IMR-90 (cell line): ENCODE measurements around the gene RADIL. TPM values are rescaled to one million over a fixed set of nuclear protein-coding genes. Genes with fewer than 3 reads are reported as not detected.

Source experiments
- ATAC-seq: fragments of 200-7000 bp; cut with Tn5 transposase; 2 replicates; pipeline ENCODE4 v1.9.1; 2020; ENCODE audit warnings: low read depth, mild to moderate bottlenecking, moderate library complexity
- BruUV-seq: library from RNA; stranded (reverse); fragments of 400-500 nt; replicated peaks from 2 replicates; lab custom pipeline; 2021; lab: Mats Ljungman, UMichigan
- CTCF ChIA-PET: fragments of 300-600 bp; formaldehyde crosslinking; extraction: SDS; loops from one replicate; lab custom pipeline; 2021; ENCODE audit warnings: antibody characterized with exemption; lab: Yijun Ruan, JAX
- POLR2A ChIA-PET: fragments of 300-600 bp; sonication (Branson Sonifier 250); formaldehyde crosslinking; loops from one replicate; lab custom pipeline; 2022; ENCODE audit warnings: antibody characterized with exemption; ENCODE audit not compliant: unreplicated experiment; lab: Charles Lee
- DNase-seq: peaks from one replicate; pipeline ENCODE4 v3.0.0; 2013
- H2AFZ ChIP-seq: replicated peaks from 2 replicates; pipeline ENCODE3; 2013; ENCODE audit warnings: low read length, mild to moderate bottlenecking; ENCODE audit not compliant: poor library complexity
- H2AK5ac ChIP-seq: 2 replicates; pipeline ENCODE4 v1.6.1; 2013; ENCODE audit warnings: low read depth, low read length, inconsistent platforms
- H2AK9ac ChIP-seq: replicated peaks from 2 replicates; pipeline ENCODE3; 2013; ENCODE audit warnings: mild to moderate bottlenecking, low read depth, low read length, moderate library complexity; ENCODE audit not compliant: poor library complexity
- H2BK120ac ChIP-seq: 2 replicates; pipeline ENCODE4 v1.6.1; 2013; ENCODE audit warnings: low read depth, low read length, inconsistent platforms
- H2BK15ac ChIP-seq: 3 replicates; pipeline ENCODE4 v1.6.1; 2013; ENCODE audit warnings: low read depth, low read length, inconsistent platforms
- H2BK20ac ChIP-seq: 2 replicates; pipeline ENCODE4 v1.6.1; 2013; ENCODE audit warnings: low read depth, mild to moderate bottlenecking, inconsistent platforms, low read length, moderate library complexity
- H2BK5ac ChIP-seq: 2 replicates; pipeline ENCODE4 v1.6.1; 2013; ENCODE audit warnings: mild to moderate bottlenecking, low read depth, low read length, inconsistent platforms; ENCODE audit not compliant: poor library complexity, severe bottlenecking
- H3K14ac ChIP-seq: replicated peaks from 2 replicates; pipeline ENCODE4 v1.6.1; 2013; ENCODE audit warnings: low read depth, low read length, inconsistent platforms
- H3K18ac ChIP-seq: 2 replicates; pipeline ENCODE4 v1.6.1; 2013; ENCODE audit warnings: low read depth, low read length, control low read depth
- H3K23ac ChIP-seq: 2 replicates; pipeline ENCODE4 v1.6.1; 2013; ENCODE audit warnings: low read depth, low read length, inconsistent platforms
- H3K27ac ChIP-seq: 2 replicates; pipeline ENCODE4 v1.5.1; 2013; ENCODE audit warnings: mild to moderate bottlenecking, control low read depth, low read length; ENCODE audit not compliant: insufficient read depth
- H3K27me3 ChIP-seq: 2 replicates; pipeline ENCODE4 v1.6.1; 2013; ENCODE audit warnings: low read length; ENCODE audit not compliant: control insufficient read depth, insufficient read depth
- H3K36me3 ChIP-seq: 2 replicates; pipeline ENCODE4 v1.6.1; 2013; ENCODE audit warnings: low read length, mixed read lengths; ENCODE audit not compliant: control insufficient read depth, insufficient read depth
- H3K4ac ChIP-seq: 2 replicates; pipeline ENCODE4 v1.6.1; 2013; ENCODE audit warnings: low read depth, low read length, inconsistent platforms
- H3K4me1 ChIP-seq: 2 replicates; pipeline ENCODE4 v1.6.1; 2013; ENCODE audit warnings: low read length, mixed read lengths; ENCODE audit not compliant: control insufficient read depth, insufficient read depth
- H3K4me2 ChIP-seq: 2 replicates; pipeline ENCODE4 v1.6.1; 2013; ENCODE audit warnings: low read depth, mild to moderate bottlenecking, control low read depth, low read length, moderate library complexity
- H3K4me3 ChIP-seq: 2 replicates; pipeline ENCODE4 v1.5.1; 2013; ENCODE audit warnings: low read depth, mild to moderate bottlenecking, control low read depth, low read length, moderate library complexity; ENCODE audit not compliant: insufficient read depth
- H3K56ac ChIP-seq: 2 replicates; pipeline ENCODE4 v1.6.1; 2013; ENCODE audit warnings: low read length, inconsistent platforms; ENCODE audit not compliant: insufficient read depth; ENCODE audit errors: extremely low read depth
- H3K79me1 ChIP-seq, 2 experiments: 2 replicates each; pipeline ENCODE4 v1.6.1; 2013; ENCODE audit warnings: low read length in 2 of 2, inconsistent platforms in 1 of 2, low read depth in 1 of 2
- H3K9ac ChIP-seq: 2 replicates; pipeline ENCODE4 v1.6.1; 2013; ENCODE audit warnings: low read depth, low read length, control low read depth
- H3K9me1 ChIP-seq: 2 replicates; pipeline ENCODE4 v1.6.1; 2013; ENCODE audit warnings: low read length, inconsistent platforms; ENCODE audit not compliant: insufficient read depth
- H3K9me3 ChIP-seq: 2 replicates; pipeline ENCODE4 v1.6.1; 2013; ENCODE audit warnings: low read length; ENCODE audit not compliant: control insufficient read depth, insufficient read depth
- H4K20me1 ChIP-seq: 2 replicates; pipeline ENCODE4 v1.6.1; 2013; ENCODE audit warnings: low read length, inconsistent platforms; ENCODE audit not compliant: insufficient read depth
- H4K5ac ChIP-seq: 2 replicates; pipeline ENCODE4 v1.6.1; 2013; ENCODE audit warnings: mild to moderate bottlenecking, low read depth, low read length, control low read depth
- H4K8ac ChIP-seq, 2 experiments: 2 replicates each; pipeline ENCODE4 v1.6.1; 2013; ENCODE audit warnings: low read depth in 2 of 2, low read length in 2 of 2, control low read depth in 1 of 2, inconsistent platforms in 1 of 2
- H4K91ac ChIP-seq: 2 replicates; pipeline ENCODE4 v1.6.1; 2013; ENCODE audit warnings: low read depth, low read length, inconsistent platforms; ENCODE audit not compliant: insufficient read depth
- CEBPB ChIP-seq: IDR thresholded peaks from 2 replicates; pipeline ENCODE4 v1.6.1; 2012; ENCODE audit warnings: low read depth, low read length, improper control_type of control experiment
- FOS ChIP-seq: fragments of 150-350 bp; IDR thresholded peaks from 2 replicates; pipeline ENCODE4 v1.6.1; 2016; ENCODE audit warnings: low read depth, low read length
- MAFK ChIP-seq: IDR thresholded peaks from 2 replicates; pipeline ENCODE4 v1.6.1; 2012; ENCODE audit warnings: low read depth, low read length, improper control_type of control experiment
- MAZ ChIP-seq: IDR thresholded peaks from 2 replicates; pipeline ENCODE4 v1.6.1; 2012; ENCODE audit warnings: low read depth, mild to moderate bottlenecking, low read length, improper control_type of control experiment, moderate library complexity, borderline replicate concordance
- MXI1 ChIP-seq: IDR thresholded peaks from 2 replicates; pipeline ENCODE4 v1.6.1; 2012; ENCODE audit warnings: low read depth, mild to moderate bottlenecking, low read length, moderate library complexity, borderline replicate concordance
- NFE2L2 ChIP-seq: fragments of 150-350 bp; IDR thresholded peaks from 2 replicates; pipeline ENCODE4 v1.6.1; 2016; ENCODE audit warnings: low read depth, mild to moderate bottlenecking, low read length
- POLR2A ChIP-seq: IDR thresholded peaks from 2 replicates; pipeline ENCODE4 v1.6.1; 2012; ENCODE audit warnings: mild to moderate bottlenecking, low read depth, low read length
- RAD21 ChIP-seq: IDR thresholded peaks from 2 replicates; pipeline ENCODE4 v1.6.1; 2012; ENCODE audit warnings: low read length, improper control_type of control experiment
- RFX5 ChIP-seq: IDR thresholded peaks from 2 replicates; pipeline ENCODE4 v1.8.0; 2012; ENCODE audit warnings: low read depth, mild to moderate bottlenecking, low read length, moderate library complexity
- SMC3 ChIP-seq: fragments of 150-350 bp; IDR thresholded peaks from 2 replicates; pipeline ENCODE4 v1.6.1; 2016; ENCODE audit warnings: low read depth, mild to moderate bottlenecking, antibody characterized with exemption, low read length, moderate library complexity
- WGBS, 2 experiments: methylation state at CpG; one replicate each; pipeline versions ENCODE4 v1.1.5 to v1.1.7; 2013; ENCODE audit warnings: missing lambda C conversion rate in 2 of 2; ENCODE audit not compliant: insufficient read length in 1 of 2; ENCODE audit errors: extremely low coverage in 2 of 2; 5-methylcytosine and 5-hydroxymethylcytosine counted together
- dilution Hi-C: fragments of 300-500 bp; cut with HindIII; formaldehyde crosslinking; loops from one replicate; pipeline ENCODE4 v1.14.3; 2018; ENCODE audit warnings: low sequenced_read_pairs; ENCODE audit not compliant: unreplicated experiment
- in situ Hi-C: fragments of 300-500 bp; cut with MboI; formaldehyde crosslinking; loops from 3 replicates; pipeline ENCODE4 v1.14.3; 2019; ENCODE audit warnings: low sequenced_read_pairs, inconsistent platforms, mixed read lengths
- intact Hi-C: fragments of 100-400 bp; cut with micrococcal nuclease; formaldehyde crosslinking; loops from 2 replicates; pipeline ENCODE4 v1.10.0; 2022
- polyA plus RNA-seq, 3 experiments: library from polyadenylated mRNA; depleted of rRNA; stranded (reverse); fragments of >200 nt; gene quantifications; 2 replicates each; pipeline ENCODE4 v1.2.3, GENCODE V29; 2012; ENCODE audit warnings: low replicate concordance in 1 of 3
- total RNA-seq: library from RNA; depleted of rRNA; stranded (reverse); fragments of >200 nt; gene quantifications from 2 replicates; pipeline ENCODE4 v1.2.3, GENCODE V29; 2012
- TF ChIP-seq, protein P1 (sequence below): fragments of 150-350 bp; IDR thresholded peaks from 2 replicates; pipeline ENCODE4 v1.6.1; 2016; ENCODE audit warnings: low read depth, mild to moderate bottlenecking, low read length, moderate library complexity, borderline replicate concordance
- TF ChIP-seq, protein P2 (sequence below): conservative IDR thresholded peaks from 2 replicates; pipeline ENCODE4 v1.5.1; 2012; ENCODE audit warnings: mild to moderate bottlenecking, low read depth, low read length, improper control_type of control experiment
- TF ChIP-seq, protein P3 (sequence below): fragments of 150-350 bp; IDR thresholded peaks from 2 replicates; pipeline ENCODE4 v1.6.1; 2017; ENCODE audit warnings: mild to moderate bottlenecking, antibody characterized with exemption, low read length, low read depth

RADIL gene
- total and polyA plus RNA-seq, 2 of the 4 experiments (the other 2 are of a cell fraction) = 0.18 to 0.48 TPM

DNA sequence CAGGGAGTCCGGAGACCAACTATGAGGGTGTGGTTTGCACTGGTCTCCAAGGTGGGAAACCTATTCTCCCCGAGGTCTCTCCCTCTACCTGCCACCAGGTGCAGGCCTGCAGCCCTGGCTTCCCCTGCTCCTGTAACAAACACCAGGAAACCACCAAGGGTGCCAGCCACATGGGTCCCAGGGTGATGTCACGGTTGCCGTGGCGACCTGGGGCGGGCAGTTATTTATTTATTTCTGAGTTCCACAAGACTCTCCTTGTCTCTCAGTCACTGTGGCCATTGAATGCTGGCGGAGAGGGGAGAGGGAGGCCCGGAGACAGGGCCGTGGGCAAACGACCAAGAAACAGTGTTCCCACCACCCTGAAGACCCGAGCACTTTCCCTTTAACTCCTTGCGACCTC is 48.4 kb upstream of the RADIL start (continued):
- TF ChIP-seq, protein P1, sequence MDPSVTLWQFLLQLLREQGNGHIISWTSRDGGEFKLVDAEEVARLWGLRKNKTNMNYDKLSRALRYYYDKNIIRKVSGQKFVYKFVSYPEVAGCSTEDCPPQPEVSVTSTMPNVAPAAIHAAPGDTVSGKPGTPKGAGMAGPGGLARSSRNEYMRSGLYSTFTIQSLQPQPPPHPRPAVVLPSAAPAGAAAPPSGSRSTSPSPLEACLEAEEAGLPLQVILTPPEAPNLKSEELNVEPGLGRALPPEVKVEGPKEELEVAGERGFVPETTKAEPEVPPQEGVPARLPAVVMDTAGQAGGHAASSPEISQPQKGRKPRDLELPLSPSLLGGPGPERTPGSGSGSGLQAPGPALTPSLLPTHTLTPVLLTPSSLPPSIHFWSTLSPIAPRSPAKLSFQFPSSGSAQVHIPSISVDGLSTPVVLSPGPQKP = no peak

DNA sequence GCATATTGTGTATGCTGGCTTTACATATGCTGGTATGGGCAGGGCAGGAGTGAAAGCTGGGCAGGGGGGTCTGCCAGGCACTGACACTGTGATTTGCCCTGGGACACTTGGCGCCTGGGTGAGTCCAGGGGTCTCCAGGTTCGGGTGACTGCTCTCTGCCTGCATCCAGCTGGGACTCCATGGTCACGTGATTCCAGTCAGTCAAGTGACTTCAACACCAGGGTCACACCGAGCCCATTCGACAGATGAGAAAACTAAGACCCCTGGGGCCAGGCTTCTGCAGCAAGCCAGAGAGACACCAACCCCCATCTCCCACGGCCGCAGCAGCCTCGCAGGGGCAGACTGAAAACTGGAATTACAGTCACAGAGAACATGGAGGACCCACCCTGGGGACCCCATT is 45.5 kb upstream of the RADIL start:
- Histone ChIP-seq H3K4me1 (no peaks in the 10 kb centered on the region), H3K4ac (no peak overlapping the region), H3K27me3 (no peaks in the 10 kb centered on the region; the same call in 1 of the 2 replicates), H2AK9ac (no peak overlapping the region), H3K9ac (no peak overlapping the region), H2AFZ (no peak overlapping the region), H3K27ac (no peak overlapping the region), H2BK5ac (no peak overlapping the region), H3K4me2 (no peak overlapping the region), H3K23ac (no peak overlapping the region), H4K8ac (no peak overlapping the region), H3K36me3 (no peaks in the 10 kb centered on the region), H2BK120ac (no peak overlapping the region), H3K14ac (no peak overlapping the region), H2BK20ac (no peak overlapping the region), H3K4me3 (no peak overlapping the region), H2AK5ac (no peak overlapping the region), H3K9me1 (no peaks in the 10 kb centered on the region), H2BK15ac (no peak overlapping the region), H4K91ac (no peak overlapping the region), H3K79me1 (no peaks in the 10 kb centered on the region), H4K5ac (no peak overlapping the region), H3K56ac (no peak overlapping the region), H3K18ac (no peak overlapping the region), H4K20me1 (no peaks in the 10 kb centered on the region), H3K9me3 (no peaks in the 10 kb centered on the region)
- BruUV-seq = no TSS peak
- intact Hi-C loops = no loop called here
- ATAC-seq (no peak), DNase-seq (no peak)
- CTCF ChIA-PET = no interaction called here
- in situ Hi-C loops = no loop called here
- dilution Hi-C loops = no loop called here
- POLR2A ChIA-PET = no interaction called here
- 80% methylated on average over 2 of the region's 8 CpGs; no CpG with 5 or more reads in 1 of the 2 experiments for WGBS, 2 experiments
- TF ChIP-seq RFX5 = no peak
- TF ChIP-seq NFE2L2 = no peak
- TF ChIP-seq RAD21 = no peak
- no peak for TF ChIP-seq MXI1
- TF ChIP-seq FOS = no peak
- TF ChIP-seq, protein P2, sequence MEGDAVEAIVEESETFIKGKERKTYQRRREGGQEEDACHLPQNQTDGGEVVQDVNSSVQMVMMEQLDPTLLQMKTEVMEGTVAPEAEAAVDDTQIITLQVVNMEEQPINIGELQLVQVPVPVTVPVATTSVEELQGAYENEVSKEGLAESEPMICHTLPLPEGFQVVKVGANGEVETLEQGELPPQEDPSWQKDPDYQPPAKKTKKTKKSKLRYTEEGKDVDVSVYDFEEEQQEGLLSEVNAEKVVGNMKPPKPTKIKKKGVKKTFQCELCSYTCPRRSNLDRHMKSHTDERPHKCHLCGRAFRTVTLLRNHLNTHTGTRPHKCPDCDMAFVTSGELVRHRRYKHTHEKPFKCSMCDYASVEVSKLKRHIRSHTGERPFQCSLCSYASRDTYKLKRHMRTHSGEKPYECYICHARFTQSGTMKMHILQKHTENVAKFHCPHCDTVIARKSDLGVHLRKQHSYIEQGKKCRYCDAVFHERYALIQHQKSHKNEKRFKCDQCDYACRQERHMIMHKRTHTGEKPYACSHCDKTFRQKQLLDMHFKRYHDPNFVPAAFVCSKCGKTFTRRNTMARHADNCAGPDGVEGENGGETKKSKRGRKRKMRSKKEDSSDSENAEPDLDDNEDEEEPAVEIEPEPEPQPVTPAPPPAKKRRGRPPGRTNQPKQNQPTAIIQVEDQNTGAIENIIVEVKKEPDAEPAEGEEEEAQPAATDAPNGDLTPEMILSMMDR = no peak
- TF ChIP-seq, protein P3, sequence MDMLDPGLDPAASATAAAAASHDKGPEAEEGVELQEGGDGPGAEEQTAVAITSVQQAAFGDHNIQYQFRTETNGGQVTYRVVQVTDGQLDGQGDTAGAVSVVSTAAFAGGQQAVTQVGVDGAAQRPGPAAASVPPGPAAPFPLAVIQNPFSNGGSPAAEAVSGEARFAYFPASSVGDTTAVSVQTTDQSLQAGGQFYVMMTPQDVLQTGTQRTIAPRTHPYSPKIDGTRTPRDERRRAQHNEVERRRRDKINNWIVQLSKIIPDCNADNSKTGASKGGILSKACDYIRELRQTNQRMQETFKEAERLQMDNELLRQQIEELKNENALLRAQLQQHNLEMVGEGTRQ = no peak
- TF ChIP-seq MAZ = no peak
- TF ChIP-seq POLR2A = no peak
- no peak for TF ChIP-seq SMC3
- TF ChIP-seq CEBPB = no peak
- TF ChIP-seq MAFK = no peak
- TF ChIP-seq, protein P1 = no peak
